Nephron (organoid): ENCODE measurements around the gene TTC9C.

Experiments used
- H3K27ac Mint-ChIP-seq, 3 experiments: 2 replicates each; pipeline ENCODE4 v1.8.0; 2020; ENCODE audit warnings: mixed read lengths in 3 of 3, mild to moderate bottlenecking in 2 of 3, moderate library complexity in 1 of 3
- H3K27me3 Mint-ChIP-seq: 2 replicates; pipeline ENCODE4 v1.8.0; 2021; ENCODE audit warnings: low read depth, mild to moderate bottlenecking, moderate library complexity, mixed read lengths
- H3K36me3 Mint-ChIP-seq: 2 replicates; pipeline ENCODE4 v1.8.0; 2020; ENCODE audit warnings: low read depth, mixed read lengths
- H3K4me1 Mint-ChIP-seq: 2 replicates; pipeline ENCODE4 v1.8.0; 2020; ENCODE audit warnings: mixed read lengths
- H3K4me3 Mint-ChIP-seq, 3 experiments: 2 replicates each; pipeline ENCODE4 v1.8.0; 2020; ENCODE audit warnings: mild to moderate bottlenecking in 3 of 3, mixed read lengths in 3 of 3, moderate library complexity in 2 of 3
- H3K9me3 Mint-ChIP-seq: 2 replicates; pipeline ENCODE4 v1.8.0; 2020; ENCODE audit warnings: mixed read lengths
- CTCF ChIP-seq, 3 experiments: fragments of 200-600 bp; sonication (generic); IDR thresholded peaks; one replicate each; pipeline ENCODE4 v1.5.0; 2021; ENCODE audit warnings: antibody characterized with exemption in 3 of 3; ENCODE audit not compliant: unreplicated experiment in 3 of 3

The TTC9C gene

GRCh38 chr11:62728171-62728988 is at the start of gene TTC9C:
Gene TTC9C (plus strand): TSS chr11:62728486. CDS start chr11:62728849, 363 bp downstream.
- H3K27me3 Mint-ChIP-seq = no peaks in the 10 kb centered on the region
- peaks cover 39% of the 10 kb centered on the region for H3K4me1 Mint-ChIP-seq
- H3K9me3 Mint-ChIP-seq = no peaks in the 10 kb centered on the region
- H3K4me3 Mint-ChIP-seq = peak within 1 kb of the TSS; percentile 87 to 98 (median 91)
- H3K27ac Mint-ChIP-seq = peak within 1 kb of the TSS; percentile 98 to 100 (median 99)
- TF ChIP-seq CTCF (IDR thresholded peaks at IDR 0.05; ENCODE audit: unreplicated experiment in 3 of 3) = no peak
- peaks cover 24% of the 10 kb centered on the region for H3K36me3 Mint-ChIP-seq

- Mint-ChIP-seq H3K4me3 (peak within 1 kb of the TSS; percentile 90 to 94 (median 92)), H3K27ac (peak within 1 kb of the TSS; percentile 98 to 99 (median 98)), H3K9me3 (no peaks in the 10 kb centered on the region), H3K36me3 (peaks cover 24% of the 10 kb centered on the region), H3K4me1 (peaks cover 30% of the 10 kb centered on the region), H3K27me3 (no peaks in the 10 kb centered on the region)
- TF ChIP-seq CTCF (IDR thresholded peaks at IDR 0.05; ENCODE audit: unreplicated experiment in 3 of 3) = no peak
Measured at GRCh38 chr11:62678770-62679696, 49.3 kb upstream of the TTC9C start, which contains the start of gene UBXN1. Gene UBXN1 (minus strand): TSS chr11:62679073. CDS start chr11:62678923, 150 bp downstream.

- Mint-ChIP-seq H3K27ac (peak overlapping the region; percentile 96 to 98 (median 96)), H3K9me3 (no peaks in the 10 kb centered on the region), H3K27me3 (no peaks in the 10 kb centered on the region), H3K36me3 (peaks cover 16% of the 10 kb centered on the region), H3K4me1 (peaks cover 30% of the 10 kb centered on the region), H3K4me3 (peak overlapping the region; percentile 76 to 89 (median 85))
- peak; percentile 51 to 60 (median 58) for TF ChIP-seq CTCF (IDR thresholded peaks at IDR 0.05; ENCODE audit: unreplicated experiment in 3 of 3)
Measured at GRCh38 chr11:62680825-62681240, 47.5 kb upstream of the TTC9C start.

- Mint-ChIP-seq H3K4me3 (no peak overlapping the region), H3K9me3 (no peaks in the 10 kb centered on the region), H3K27me3 (no peaks in the 10 kb centered on the region), H3K27ac (no peak overlapping the region), H3K36me3 (peaks cover 6% of the 10 kb centered on the region), H3K4me1 (peaks cover 22% of the 10 kb centered on the region)
- TF ChIP-seq CTCF (IDR thresholded peaks at IDR 0.05; ENCODE audit: unreplicated experiment in 3 of 3) = no peak
Measured at GRCh38 chr11:62682518-62682917, 45.8 kb upstream of the TTC9C start.

- Mint-ChIP-seq H3K27me3 (no peaks in the 10 kb centered on the region), H3K36me3 (peaks cover 21% of the 10 kb centered on the region), H3K27ac (peak overlapping the region in 2 of 3 experiments; percentile 95 to 98), H3K4me1 (peaks cover 21% of the 10 kb centered on the region), H3K9me3 (no peaks in the 10 kb centered on the region), H3K4me3 (no peak overlapping the region)
- no peak for TF ChIP-seq CTCF (IDR thresholded peaks at IDR 0.05; ENCODE audit: unreplicated experiment in 3 of 3)
Measured at GRCh38 chr11:62687508-62688396, 40.5 kb upstream of the TTC9C start.
